Colonic mucosa (tissue), 4 donors: ENCODE measurements around the gene ZC3H4. TPM values are rescaled to one million over a fixed set of nuclear protein-coding genes. Genes with fewer than 3 reads are reported as not detected.

Source experiments
- DNase-seq: peaks from one replicate; pipeline ENCODE4 v3.0.0-alpha.2; 2020
- H3K27ac ChIP-seq: fragments of 200-600 bp; one replicate; pipeline ENCODE4 v1.8.0; 2021
- H3K27me3 ChIP-seq: fragments of 200-600 bp; one replicate; pipeline ENCODE4 v1.8.0; 2021
- H3K36me3 ChIP-seq: fragments of 200-600 bp; one replicate; pipeline ENCODE4 v1.8.0; 2021
- H3K4me1 ChIP-seq: fragments of 200-600 bp; one replicate; pipeline ENCODE4 v1.8.0; 2021; ENCODE audit warnings: mild to moderate bottlenecking
- H3K4me3 ChIP-seq: fragments of 200-600 bp; one replicate; pipeline ENCODE4 v1.8.0; 2021
- H3K9ac ChIP-seq, 2 donors: one replicate each; pipeline ENCODE4 v1.7.0; 2013; ENCODE audit warnings: control low read depth in 2 of 2, low read depth in 2 of 2, low read length in 2 of 2
- H3K9me3 ChIP-seq: fragments of 200-600 bp; one replicate; pipeline ENCODE4 v1.8.0; 2021
- intact Hi-C: fragments of 100-400 bp; cut with DNase I; formaldehyde crosslinking; loops from one replicate; pipeline ENCODE4 v1.14.1; 2022
- total RNA-seq, 2 donors: library from RNA; stranded (reverse); fragmentation: NEBNext Ultra II Directional in 1 of 2; extraction: Animal tissue kit (Norgen Biotek cat#: 25700) in 1 of 2; gene quantifications; one replicate each; pipeline ENCODE4 v1.2.1, GENCODE V29; 2021
- TF ChIP-seq, protein P1 (sequence below): fragments of 200-600 bp; IDR thresholded peaks from one replicate; pipeline ENCODE4 v1.8.0; 2022; ENCODE audit warnings: antibody characterized with exemption, mild to moderate bottlenecking
- donor health status: healthy.
- donor health status: DM: no; HTN: no; CAD: no.
- donor health status: DM: no; HTN: no; CAD: no.

The ZC3H4 gene
- total RNA-seq, 2 donors from 2014 or later, result 27.2 to 62.2 TPM

DNA sequence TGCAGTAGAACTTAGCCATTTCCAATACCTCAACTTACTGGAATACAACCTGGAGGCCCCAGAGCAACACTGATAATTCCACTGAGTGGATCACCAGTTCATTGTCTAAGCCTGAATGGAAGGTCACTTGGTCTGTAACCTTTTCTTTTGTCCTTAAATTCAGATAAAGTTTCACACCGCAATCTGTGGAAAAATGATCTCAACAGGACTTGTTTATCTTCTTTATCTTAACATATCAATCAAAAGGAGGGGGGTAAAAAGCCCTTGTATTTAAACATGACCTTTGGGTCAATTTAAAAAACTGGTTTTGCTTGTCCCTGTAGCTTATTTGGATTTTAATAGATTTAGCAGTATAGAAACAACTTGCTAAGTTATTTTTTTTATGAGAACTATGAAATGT, 38.6 kb upstream of the ZC3H4 start:
- peak overlapping the region; percentile 39 for H3K27ac ChIP-seq
- no peak for DNase-seq
- peaks cover 8% of the 10 kb centered on the region for H3K4me1 ChIP-seq
- H3K27me3 ChIP-seq, result no peaks in the 10 kb centered on the region
- TF ChIP-seq, protein P1, sequence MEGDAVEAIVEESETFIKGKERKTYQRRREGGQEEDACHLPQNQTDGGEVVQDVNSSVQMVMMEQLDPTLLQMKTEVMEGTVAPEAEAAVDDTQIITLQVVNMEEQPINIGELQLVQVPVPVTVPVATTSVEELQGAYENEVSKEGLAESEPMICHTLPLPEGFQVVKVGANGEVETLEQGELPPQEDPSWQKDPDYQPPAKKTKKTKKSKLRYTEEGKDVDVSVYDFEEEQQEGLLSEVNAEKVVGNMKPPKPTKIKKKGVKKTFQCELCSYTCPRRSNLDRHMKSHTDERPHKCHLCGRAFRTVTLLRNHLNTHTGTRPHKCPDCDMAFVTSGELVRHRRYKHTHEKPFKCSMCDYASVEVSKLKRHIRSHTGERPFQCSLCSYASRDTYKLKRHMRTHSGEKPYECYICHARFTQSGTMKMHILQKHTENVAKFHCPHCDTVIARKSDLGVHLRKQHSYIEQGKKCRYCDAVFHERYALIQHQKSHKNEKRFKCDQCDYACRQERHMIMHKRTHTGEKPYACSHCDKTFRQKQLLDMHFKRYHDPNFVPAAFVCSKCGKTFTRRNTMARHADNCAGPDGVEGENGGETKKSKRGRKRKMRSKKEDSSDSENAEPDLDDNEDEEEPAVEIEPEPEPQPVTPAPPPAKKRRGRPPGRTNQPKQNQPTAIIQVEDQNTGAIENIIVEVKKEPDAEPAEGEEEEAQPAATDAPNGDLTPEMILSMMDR, result no peak
- H3K4me3 ChIP-seq, result no peak overlapping the region
- H3K36me3 ChIP-seq, result peaks cover under 1% of the 10 kb centered on the region
- H3K9me3 ChIP-seq, result no peaks in the 10 kb centered on the region
- intact Hi-C loops, result loop anchor here (10.0 kb wide), 1 partner anchor 53 kb away; no protein-coding TSS in a partner anchor
- peak overlapping the region in 1 of 2 donors; percentile 22 for H3K9ac ChIP-seq

DNA sequence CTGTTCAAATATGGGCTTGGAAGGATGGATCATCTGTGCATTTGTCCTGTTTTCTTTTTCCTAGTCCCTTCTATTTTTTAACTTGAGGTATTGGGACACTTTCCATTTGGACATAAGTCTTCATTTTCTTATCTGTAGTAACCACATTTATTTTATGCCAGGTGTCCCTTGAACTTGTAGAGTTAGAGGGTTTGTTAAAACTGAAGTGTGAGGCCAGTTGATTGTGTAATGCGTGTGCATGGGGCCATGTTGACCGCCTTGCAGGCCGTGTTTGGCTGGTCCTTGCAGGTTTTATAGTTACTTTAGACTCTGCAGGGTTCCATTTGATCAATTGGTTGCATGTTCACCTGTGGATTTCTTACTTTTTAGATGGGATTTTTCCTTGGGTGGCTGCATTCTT, 38.1 kb upstream of the ZC3H4 start:
- H3K4me1 ChIP-seq, result peaks cover 6% of the 10 kb centered on the region
- DNase-seq, result no peak
- peak overlapping the region in 1 of 2 donors; percentile 22 for H3K9ac ChIP-seq
- H3K27ac ChIP-seq, result peak overlapping the region; percentile 39
- H3K4me3 ChIP-seq, result no peak overlapping the region
- TF ChIP-seq, protein P1, result no peak
- intact Hi-C loops, result loop anchor here (10.0 kb wide), 1 partner anchor 53 kb away; no protein-coding TSS in a partner anchor
- H3K9me3 ChIP-seq, result no peaks in the 10 kb centered on the region
- H3K36me3 ChIP-seq, result peaks cover 6% of the 10 kb centered on the region
- H3K27me3 ChIP-seq, result no peaks in the 10 kb centered on the region

DNA sequence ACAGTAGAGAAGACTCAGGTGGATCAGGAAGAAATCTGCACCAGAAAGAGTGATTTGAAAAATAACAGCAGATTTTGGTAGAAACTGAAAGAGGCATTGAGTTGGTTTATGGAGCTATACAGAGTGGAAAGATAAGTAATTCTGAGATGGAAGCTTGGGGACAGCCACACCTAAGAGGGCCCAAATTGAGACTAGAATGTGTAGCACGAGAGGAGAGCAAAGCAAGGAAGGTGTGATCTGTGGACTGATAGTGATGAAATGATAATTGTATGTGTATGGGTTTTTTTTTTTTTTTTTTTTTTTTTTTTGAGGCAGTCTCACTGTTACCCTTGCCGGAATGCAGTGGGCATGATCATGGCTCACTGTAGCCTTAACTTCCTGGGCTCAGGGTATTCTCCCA, 33.3 kb upstream of the ZC3H4 start:
- Histone ChIP-seq H3K36me3 (peaks cover 10% of the 10 kb centered on the region), H3K27ac (no peak overlapping the region), H3K4me3 (no peak overlapping the region), H3K4me1 (no peaks in the 10 kb centered on the region), H3K9me3 (no peaks in the 10 kb centered on the region), H3K27me3 (no peaks in the 10 kb centered on the region), H3K9ac (no peak overlapping the region)
- intact Hi-C loops, result loop anchor here (5.0 kb wide), 1 partner anchor 95 kb away; no protein-coding TSS in a partner anchor
- no peak for DNase-seq
- TF ChIP-seq, protein P1, result no peak

DNA sequence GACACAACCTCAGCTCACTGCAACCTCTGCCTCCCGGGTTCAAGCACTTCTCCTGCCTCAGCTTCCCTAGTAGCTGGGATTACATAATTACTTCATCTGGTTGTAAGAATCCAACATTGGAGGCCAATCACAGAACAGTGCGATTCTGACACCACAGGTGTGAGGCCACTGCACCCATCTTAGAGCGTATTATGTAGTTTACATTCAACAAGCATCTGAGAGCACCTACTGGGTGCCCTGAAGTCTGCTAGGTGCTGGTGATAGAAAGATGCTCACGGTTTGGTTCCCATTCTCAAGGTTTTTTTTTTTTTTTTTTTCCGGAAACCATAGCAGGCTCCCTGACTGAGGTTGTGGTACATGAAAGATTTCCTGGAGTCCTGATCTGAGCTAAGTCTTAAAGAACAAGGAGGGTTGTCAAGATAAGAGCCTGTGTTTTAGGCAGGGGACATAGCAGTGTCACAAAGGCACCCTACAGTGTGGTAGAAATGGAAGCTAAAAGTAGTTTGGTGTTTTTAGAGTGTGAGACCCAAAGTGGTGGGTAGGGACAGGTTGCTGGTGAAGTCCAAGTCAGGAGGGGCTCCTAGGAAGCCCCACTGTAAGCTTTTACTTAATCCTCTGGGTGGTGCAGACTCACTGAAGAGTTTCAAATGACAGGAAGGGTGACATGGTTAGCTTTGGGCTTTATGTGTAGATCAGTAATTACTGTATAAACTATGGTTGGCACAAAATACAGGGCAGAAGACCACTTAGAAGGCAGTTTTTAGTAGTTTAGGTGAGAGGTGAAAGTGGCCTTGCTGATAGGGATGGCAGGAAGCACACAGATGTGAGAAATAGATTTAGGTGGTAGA, 32.3 kb upstream of the ZC3H4 start:
- intact Hi-C loops, result loop anchor here (5.0 kb wide), 1 partner anchor 96 kb away; no protein-coding TSS in a partner anchor
- no peak overlapping the region for H3K27ac ChIP-seq
- no peaks in the 10 kb centered on the region for H3K4me1 ChIP-seq
- no peak overlapping the region for H3K4me3 ChIP-seq
- no peak overlapping the region for H3K9ac ChIP-seq
- TF ChIP-seq, protein P1, result no peak
- H3K36me3 ChIP-seq, result peaks cover 10% of the 10 kb centered on the region
- H3K27me3 ChIP-seq, result no peaks in the 10 kb centered on the region
- no peak for DNase-seq
- no peaks in the 10 kb centered on the region for H3K9me3 ChIP-seq

DNA sequence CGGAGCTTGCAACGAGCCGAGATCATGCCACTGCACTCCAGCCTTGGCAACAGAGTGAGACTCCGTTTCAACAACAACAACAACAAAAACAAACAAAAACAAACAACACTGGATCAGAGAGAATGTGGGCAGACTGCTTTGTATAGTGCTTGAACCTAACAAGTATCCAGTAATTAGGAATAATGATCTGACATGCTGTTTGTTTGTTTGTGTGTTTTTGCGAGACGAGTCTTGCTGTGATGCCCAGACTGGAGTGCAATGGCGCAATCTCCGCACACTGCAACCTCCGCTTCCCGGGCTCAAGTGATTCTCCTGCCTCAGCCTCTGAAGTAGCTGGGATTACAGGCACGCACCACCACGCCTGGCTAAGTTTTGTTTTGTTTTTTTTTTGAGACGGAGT, 31.1 kb upstream of the ZC3H4 start:
- H3K36me3 ChIP-seq, result peaks cover 10% of the 10 kb centered on the region
- H3K27me3 ChIP-seq, result no peaks in the 10 kb centered on the region
- no peaks in the 10 kb centered on the region for H3K4me1 ChIP-seq
- intact Hi-C loops, result loop anchor here (5.0 kb wide), 1 partner anchor 98 kb away; no protein-coding TSS in a partner anchor
- no peak overlapping the region for H3K9ac ChIP-seq
- H3K9me3 ChIP-seq, result no peaks in the 10 kb centered on the region
- TF ChIP-seq, protein P1, result no peak
- no peak for DNase-seq
- no peak overlapping the region for H3K27ac ChIP-seq
- no peak overlapping the region for H3K4me3 ChIP-seq
